DMS114 treated with DMSO at 0.1 percent for 48 hours (cell line): ENCODE results near the gene PKP3.
"Not testable (repeated sequence)": the region's sequence is repeated elsewhere in the genome, so short reads cannot be mapped to it uniquely, and the experiment has no call there.

Experiments
- DNase-seq: peaks from one replicate; lab custom pipeline; 2025; ENCODE audit not compliant: unreplicated experiment; lab: John Stamatoyannopoulos, UW

The PKP3 gene

DNA sequence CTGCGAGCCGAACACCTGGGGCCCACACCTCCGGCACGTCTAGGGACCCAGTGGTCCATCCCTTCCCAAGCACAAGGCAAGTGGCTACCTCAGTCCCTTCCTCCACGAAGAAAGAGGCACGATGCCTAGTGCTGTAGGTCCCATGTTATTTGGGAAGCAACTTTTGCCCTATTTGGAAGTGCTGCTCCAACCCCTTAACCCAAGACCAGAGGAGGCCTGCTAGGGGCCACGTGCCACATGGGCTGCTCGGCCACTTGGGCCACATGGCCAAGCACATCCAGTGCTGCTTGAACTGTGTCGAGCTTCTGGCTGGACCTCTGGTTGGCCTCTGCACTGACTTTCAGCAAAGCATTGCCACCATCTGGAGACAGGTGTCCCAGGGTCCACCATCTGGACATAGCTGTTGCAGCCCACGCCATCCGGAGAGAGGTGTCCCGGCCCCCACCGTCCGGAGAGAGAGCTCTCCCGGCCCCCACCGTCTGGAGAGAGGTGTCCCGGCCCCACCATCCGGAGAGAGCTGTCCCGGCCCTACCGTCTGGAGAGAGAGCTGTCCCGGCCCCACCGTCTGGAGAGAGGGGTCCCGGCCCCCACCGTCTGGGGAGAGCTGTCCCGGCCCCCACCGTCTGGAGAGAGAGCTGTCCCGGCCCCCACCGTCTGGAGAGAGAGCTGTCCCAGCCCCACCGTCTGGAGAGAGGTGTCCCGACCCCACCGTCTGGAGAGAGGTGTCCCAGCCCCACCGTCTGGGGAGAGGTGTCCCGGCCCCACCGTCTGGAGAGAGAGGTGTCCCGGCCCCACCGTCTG, 31.2 kb upstream of the PKP3 start:
- no peak for DNase-seq

DNA sequence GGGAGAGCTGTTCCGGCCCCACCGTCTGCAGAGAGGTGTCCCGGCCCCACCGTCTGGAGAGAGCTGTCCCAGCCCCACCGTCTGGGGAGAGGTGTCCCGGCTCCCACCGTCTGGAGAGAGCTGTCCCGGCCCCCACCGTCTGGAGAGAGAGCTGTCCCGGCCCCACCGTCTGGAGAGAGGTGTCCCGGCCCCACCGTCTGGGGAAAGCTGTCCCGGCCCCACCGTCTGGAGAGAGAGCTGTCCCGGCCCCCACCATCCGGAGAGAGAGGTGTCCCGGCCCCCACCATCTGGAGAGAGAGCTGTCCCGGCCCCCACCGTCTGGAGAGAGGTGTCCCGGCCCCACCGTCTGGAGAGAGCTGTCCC, 30.6 kb upstream of the PKP3 start:
- DNase-seq = not testable (repeated sequence)

DNA sequence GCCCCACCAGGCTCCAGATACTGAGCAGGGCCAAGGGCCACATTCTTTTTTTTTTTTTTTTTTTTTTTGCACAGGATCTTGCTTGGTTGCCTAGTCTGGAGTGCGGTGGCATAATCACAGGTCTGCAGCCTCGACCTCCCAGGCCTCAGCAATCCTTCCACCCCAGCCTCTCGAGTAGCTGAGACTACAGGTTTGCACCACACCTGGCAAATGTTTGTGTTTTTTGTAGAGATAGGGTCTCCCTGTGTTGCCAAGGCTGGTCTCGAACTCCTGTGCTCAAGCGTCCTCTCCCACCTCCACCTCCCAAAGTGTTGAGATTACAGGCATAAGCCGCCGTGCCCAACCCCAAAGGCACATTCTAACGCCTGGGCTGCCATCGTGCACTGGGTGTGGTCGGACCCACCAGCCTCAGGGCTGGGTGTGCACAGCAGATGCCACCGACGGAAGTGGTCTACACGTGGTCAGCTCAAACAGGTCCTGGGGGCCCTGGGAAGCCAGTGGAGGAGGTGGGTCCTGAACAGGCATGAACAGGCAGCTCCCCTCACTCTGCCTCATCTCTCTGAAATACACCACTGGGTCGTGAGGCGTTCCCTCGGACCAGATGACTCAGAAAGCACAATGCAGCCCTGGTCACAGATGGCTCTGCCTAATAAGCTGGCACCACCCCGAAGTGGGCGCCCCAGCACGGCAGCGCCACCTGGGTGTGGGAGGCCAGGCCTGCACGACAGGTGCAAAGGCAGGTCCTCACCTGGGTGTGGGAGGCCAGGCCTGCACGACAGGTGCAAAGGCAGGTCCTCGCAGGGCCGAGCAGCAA, 29.9 kb upstream of the PKP3 start:
- no peak for DNase-seq

DNA sequence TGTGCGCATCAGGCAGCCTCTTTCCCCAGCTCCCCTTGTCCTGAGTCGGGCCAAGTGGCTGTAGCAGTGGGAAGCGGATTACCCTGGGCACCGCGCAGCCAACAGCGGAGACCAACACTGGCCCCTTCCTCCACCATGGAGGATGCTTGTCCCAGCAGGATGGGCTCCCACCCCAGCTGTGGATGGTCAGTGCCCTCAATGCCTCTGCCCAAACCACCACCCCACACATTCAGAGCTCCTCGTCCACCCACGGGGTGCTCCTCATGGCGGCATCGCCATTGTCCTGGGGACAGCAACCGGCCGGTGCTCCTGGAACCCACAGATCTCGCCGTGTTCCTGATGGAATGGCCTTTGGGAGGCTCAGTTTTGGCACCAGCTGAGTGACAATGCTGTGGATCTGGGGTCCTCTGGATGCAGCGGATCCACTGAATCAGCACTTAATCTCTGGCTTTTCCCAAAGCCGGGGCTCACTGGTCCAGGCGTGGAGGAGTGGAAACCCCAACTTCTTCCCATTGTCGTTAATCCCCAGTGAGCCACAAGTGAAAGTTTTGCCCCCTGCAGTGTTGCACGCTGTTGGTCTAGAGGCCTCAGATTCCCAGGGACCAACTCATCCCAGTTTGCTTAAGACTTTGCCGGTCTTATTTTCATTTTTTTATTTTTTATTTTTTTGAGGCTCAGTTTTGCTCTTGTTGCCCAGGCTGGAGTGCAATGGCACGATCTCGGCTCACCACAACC, 28.9 kb upstream of the PKP3 start:
- DNase-seq = no peak

DNA sequence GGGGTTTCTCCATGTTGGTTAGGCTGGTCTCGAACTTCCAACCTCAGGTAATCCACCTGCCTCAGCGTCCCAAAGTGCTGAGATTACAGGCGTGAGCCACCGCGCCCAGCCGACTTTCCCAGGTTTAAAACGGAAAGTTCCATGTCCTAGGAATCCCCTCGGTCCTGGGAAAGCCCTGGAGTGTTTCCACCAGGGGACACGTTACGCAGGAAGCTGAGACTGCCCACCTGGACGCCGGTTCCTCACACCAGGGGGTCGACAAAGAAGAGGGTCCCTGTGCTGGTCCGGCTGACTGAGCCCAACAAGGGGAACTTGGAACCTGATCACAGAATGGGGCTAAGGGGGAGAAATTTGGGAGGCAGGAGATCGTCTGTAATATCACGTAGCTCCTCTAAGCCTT, 28.2 kb upstream of the PKP3 start:
- DNase-seq = no peak

DNA sequence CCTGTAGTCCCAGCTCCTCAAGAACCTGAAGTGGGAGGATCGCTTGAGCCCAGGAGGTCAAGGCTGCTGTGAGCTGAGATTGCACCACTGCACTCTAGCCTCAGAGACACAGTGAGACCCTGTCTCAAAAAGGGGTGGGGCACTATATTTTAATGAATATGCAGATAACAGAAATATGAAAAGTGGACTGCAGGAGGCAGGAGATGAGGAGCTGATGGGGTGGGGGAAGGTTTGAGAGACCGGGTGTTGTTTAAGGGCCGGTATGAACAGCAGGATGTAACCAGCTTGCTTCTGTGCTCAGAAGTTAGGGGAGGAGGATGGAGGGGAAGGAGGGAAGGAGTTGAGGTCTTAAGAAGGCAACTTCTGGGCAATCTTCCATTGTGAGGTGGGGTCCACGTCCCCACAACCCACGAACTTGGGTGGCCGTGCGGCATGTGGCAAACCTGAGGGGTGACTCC, 26.0 kb upstream of the PKP3 start:
- DNase-seq = no peak

DNA sequence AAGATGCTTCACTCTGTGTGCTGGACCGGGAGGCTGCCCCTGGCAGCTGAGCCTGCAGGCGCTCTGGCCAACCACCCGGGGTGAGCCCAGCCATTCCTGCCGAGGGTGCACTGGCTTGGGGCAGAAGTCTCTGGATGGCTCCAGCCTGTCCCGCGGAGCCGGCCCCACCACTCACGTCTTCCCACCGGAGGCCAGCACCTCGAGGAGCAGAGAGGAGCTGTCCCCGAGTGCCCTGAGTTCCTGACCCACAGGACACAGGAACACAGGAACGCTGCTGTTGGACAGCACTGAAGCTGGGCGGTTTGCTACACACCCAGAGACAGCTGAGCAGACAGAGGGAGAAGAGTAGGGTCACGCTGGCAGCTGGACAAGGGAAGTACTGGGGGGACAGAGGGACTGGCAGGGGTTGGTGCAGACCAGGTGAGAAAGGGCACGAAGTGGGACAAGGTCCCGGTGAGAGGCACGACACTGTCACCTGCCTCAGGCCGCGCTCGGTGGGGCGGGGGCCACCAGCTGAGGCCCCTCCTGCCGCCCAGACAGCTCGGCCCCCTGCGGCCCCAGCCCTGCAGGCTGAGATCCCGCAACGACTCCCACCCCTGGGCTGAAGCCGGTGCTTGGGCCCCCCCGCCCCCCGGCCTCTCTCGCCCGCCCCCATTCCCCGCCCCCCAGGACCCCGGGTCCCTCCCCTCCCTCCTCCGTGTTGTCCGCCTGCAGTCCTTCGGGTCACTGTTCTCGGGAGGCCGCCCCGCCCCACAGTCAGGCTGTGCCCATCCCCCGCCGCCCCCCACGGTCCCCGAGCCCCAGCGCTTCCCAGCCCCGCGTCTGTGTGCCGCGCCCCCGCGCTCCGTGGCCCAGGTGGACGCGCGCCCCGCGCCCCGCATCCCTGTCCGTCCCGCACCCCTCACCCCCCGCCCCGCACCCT, 25.3 kb upstream of the PKP3 start:
- DNase-seq = no peak

DNA sequence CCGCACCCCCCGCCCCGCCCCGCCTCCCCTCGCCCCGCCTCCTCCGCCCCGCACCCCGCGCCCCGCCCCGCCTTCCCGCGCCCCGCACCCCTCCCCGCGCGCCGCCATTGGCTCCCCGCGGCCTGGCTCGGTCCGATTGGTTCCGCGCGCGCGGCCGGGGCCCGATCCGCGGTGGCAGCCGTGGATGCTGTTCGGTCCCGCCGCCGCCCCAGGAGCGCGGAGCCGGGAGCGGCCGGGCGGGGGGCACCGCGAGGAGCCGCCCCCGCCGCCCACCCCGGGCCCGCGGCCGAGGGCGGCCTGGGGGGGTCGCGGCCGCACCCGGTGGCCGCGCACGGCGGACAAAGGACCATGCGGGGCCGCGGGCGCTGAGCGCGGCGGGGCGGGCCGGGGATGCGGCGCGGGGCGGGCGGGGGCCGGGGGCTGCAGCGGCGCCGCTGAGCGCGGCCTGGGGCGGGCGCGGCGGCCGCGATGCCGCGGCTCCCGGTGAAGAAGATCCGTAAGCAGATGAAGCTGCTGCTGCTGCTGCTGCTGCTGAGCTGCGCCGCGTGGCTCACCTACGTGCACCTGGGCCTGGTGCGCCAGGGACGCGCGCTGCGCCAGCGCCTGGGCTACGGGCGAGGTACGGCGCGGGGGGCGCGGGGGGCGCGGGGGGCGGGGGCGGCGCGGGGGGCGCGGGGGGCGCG, 24.5 kb upstream of the PKP3 start, which contains the start of gene B4GALNT4:
Gene B4GALNT4 (plus strand): TSS at position 164 of the 683 bp plus-strand sequence. CDS start 305 bp downstream, at position 469.
- DNase-seq = no peak

DNA sequence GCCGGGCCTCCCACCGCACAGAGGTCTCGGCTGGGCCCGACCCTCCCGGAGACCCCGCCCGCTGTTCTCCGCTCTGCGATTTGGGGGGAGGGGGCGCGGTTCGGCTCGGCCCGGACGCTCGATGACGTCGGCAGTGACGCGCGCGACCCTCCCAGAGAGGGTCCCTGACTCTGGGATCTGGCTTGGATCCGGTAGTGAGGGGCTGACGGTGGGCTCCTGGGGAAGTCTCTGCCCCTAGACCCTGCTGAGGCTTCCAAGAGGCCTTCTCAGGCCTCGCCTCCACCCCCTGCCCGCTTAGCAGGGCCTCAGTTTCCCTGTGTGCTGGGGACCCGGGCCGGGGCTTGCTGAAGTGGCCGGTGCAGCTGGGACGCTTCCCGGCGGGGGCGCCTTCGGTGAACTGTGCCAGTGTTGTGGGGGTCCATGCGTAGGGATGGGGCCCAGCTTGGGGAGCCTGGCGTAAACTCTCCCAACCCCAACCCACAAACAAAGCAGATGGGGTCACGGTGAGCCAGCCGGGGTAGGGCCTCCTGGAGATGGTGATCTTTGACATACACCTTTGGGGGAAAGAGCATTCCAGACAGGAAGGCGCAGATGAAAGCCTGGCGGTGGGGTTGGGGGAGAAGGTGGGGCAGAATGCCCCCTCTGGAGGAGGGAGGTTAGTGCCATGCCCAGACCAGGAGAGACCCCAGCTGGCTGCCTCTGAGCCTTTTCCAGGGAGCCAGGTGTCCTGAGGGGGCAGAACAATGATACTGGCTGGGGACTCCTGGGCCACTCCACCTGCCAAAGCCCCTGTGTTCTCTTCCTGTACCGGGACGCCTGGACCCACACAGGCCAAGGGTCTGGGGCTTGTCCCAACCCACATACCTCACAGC, 23.7 kb upstream of the PKP3 start:
- DNase-seq = no peak

DNA sequence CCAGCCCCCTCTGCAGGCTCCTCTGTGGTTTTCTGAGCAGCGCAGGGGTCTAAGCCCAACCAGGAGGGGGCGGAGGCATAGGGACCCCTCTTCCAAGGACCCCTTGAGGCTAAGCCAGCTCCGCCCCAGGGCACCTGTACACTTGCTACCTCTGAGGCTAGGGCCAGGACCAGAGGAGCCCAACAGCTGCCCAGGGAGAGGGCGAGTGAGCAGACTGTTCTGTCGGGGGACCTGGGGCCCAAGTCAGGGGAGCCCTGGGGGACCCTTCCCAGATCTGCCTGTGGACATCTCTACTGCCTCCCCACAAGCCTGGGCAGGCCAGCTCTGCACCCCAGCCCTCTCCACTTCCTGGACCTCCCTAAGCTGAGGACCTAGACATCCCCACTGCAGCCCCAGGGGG, 23.0 kb upstream of the PKP3 start:
- DNase-seq = no peak

DNA sequence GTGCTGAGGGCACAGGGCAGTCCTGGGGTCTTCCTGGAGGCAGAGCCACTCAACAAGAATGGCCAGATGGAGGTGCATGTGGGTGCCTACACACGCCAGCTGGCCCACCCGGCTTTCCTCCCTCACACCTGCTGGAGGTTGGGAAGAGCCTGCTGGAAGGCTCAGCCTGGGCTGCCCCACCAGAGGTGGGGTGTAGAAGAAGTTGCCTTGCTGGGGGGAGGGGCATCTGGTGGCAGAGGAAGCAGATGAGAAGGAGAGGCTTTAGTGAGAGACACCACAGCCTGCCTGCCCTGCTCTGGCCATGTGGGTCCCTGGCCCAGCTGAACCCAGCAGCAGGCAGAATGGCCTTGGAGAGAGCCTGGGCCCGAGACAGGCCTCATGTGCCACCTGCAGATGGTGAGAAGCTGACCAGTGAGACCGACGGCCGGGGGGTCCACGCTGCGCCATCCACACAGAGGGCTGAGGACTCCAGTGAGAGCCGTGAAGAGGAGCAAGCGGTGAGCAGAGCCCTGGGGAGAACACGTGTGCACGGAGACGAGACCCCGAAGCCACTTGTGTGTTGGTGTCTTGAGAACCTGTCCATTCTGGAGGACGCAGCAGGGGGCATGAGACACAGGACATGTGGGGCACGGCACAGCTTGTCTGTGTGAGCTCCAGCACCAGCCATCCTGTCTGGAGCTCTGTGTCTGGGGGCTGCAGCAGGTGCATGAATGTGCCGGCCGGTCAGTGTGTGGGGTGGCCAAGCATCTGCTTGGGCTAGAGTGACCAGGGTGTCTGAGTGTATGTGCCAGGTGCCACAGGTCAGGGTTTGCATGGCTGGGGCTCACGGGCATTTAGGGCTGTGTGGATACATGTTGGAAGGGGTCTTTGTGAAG, 22.1 kb upstream of the PKP3 start:
- no peak for DNase-seq

DNA sequence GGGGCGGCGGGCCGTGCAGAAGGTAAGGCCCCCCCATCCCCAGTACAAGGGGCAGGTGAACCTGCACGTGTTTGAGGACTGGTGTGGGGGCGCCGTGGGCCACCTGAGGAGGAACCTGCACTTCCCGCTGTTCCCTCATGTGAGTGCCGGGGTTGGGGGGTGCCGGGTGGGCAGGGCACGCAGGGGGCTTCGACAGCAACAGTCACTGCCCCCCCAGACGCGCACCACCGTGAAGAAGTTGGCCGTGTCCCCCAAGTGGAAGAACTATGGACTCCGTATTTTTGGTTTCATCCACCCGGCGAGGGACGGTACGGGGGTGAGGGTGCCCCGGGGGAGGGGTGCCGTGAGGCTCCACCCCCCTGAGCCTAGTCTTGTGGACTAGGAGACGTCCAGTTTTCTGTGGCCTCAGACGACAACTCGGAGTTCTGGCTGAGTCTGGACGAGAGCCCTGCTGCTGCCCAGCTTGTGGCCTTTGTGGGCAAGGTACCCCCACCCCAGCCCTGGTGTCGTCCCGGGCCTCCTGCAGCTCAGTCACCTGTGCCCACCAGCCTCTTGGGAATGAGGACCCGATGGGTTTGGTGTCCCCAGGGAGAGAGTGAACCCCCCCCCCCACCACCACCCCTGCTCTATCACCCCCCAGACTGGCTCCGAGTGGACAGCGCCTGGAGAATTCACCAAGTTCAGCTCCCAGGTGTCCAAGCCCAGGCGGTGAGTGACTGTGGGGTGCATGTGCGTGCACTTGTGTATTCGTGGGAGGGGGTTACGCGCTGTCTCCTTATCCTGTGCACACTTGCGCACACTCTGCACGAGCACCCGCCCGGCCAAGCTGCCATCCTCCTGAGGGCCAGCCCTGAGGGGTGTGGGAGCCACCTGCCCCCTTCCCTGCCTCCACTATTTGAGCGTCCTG, 20.9 kb upstream of the PKP3 start:
- DNase-seq = no peak

DNA sequence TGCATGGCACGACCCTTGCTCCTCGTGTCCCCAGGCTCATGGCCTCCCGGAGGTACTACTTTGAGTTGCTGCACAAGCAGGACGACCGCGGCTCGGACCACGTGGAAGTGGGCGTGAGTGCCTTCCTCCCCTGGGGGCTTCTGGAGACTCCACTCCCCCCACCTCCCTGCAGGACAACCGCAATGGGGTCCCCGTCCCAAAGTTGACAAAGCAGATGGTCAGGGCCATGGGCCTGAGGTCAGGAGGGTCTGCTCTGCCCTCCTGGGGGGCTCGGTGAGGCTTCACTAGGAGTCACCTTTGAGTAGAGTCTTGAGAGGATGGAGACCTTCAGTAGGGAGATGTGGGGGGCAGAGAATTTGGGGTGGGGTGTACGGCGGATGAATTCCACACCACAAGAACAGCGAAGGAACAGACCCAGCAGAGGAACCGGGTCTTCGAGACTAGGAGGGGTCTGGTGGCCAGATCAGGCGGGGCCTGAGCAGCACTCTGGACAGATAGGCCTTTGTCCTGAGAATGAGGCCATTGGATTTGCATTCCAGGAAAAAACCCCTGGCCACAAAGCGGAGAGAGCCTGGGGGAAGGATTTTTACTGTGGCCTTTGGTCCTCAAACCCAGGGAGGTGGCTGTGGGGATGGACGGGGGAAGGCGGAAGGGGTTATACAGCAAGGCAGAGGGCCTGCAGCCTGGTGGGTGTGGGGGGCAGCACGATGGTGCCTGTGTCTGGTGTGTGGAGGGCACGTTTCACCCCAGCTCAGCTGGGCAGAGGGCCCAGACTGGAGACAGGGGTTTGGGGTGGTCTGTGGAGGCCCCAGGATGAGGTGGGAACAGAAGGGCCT, 20.1 kb upstream of the PKP3 start:
- no peak for DNase-seq

DNA sequence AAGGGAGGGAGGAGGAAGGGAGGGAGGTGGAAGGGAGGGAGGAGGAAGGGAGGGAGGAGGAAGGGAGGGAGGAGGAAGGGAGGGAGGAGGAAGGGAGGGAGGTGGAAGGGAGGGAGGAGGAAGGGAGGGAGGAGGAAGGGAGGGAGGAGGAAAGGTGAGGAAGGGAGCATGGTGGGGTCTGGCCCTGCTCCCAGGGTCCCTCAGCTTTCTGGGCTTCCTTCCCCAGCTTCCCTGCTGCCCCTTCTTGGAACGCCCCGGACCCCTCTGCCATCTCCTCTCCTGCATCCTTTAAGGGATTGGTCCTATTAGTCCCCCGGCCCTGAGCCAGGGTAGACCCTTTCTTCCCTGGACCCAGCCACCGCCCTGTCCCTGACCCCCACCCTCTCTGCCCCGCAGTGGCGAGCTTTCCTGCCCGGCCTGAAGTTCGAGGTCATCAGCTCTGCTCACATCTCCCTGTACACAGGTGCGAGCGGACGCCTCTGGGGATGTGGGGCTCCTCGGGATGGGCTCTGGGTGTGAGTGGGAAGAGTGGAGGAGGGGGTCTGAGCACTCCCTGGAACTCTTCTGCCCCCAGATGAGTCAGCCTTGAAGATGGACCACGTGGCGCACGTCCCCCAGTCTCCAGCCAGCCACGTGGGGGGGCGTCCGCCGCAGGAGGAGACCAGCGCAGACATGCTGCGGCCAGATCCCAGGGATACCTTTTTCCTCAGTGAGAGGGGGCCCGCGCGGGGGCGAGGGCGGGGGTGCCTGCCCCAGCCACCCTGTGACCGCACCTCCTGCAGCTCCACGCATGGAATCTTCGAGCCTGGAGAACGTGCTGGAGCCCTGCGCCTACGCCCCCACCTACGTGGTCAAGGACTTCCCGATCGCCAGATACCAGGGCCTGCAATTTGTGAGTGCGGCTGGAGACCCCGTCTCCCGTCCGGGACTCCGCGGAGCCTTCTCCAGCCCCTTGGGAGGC, 18.7 kb upstream of the PKP3 start:
- no peak for DNase-seq
